Lower leg skin (tissue), 4 donors: ENCODE results near the gene GIMD1. TPM values are rescaled to one million over a fixed set of nuclear protein-coding genes. Genes with fewer than 3 reads are reported as not detected.
"Not testable (repeated sequence)": the region's sequence is repeated elsewhere in the genome, so short reads cannot be mapped to it uniquely, and the experiment has no call there.

ENCODE experiments used
- DNase-seq, 2 donors: peaks; one replicate each; pipeline ENCODE4 v3.0.0-alpha.2; 2019; ENCODE audit warnings: low spot score in 2 of 2
- H3K4me3 ChIP-seq: fragments of 200-600 bp; sonication (generic); 2 replicates; pipeline ENCODE4 v1.5.1; 2017; ENCODE audit warnings: mild to moderate bottlenecking, low read depth; ENCODE audit not compliant: poor library complexity, severe bottlenecking
- POLR2A ChIP-seq, 2 donors: fragments of 450-650 bp; IDR thresholded peaks; one replicate each; pipeline ENCODE4 v1.6.1; 2016 to 2017; ENCODE audit warnings: antibody characterized with exemption in 2 of 2, mild to moderate bottlenecking in 1 of 2, moderate library complexity in 1 of 2
- WGBS, 2 donors: methylation state at CpG; one replicate each; pipeline ENCODE4 v1.1.5; 2018; 5-methylcytosine and 5-hydroxymethylcytosine counted together
- intact Hi-C: fragments of 100-400 bp; cut with DNase I; formaldehyde crosslinking; loops from one replicate; pipeline ENCODE4 v1.15.0; 2023; ENCODE audit warnings: low total_unique reads
- total RNA-seq, 4 donors: library from RNA; depleted of rRNA; stranded (reverse); fragments of >200 nt; gene quantifications; one replicate each; pipeline ENCODE4 v1.1.0, GENCODE V29; 2016
- TF ChIP-seq, protein P1 (sequence below), 3 donors: fragments of 450-650 bp; IDR thresholded peaks; one replicate each; pipeline ENCODE4 v1.5.1; 2016; ENCODE audit warnings: antibody characterized with exemption in 3 of 3, mild to moderate bottlenecking in 3 of 3, moderate library complexity in 2 of 3

GIMD1 gene
- total RNA-seq = not detected

DNA sequence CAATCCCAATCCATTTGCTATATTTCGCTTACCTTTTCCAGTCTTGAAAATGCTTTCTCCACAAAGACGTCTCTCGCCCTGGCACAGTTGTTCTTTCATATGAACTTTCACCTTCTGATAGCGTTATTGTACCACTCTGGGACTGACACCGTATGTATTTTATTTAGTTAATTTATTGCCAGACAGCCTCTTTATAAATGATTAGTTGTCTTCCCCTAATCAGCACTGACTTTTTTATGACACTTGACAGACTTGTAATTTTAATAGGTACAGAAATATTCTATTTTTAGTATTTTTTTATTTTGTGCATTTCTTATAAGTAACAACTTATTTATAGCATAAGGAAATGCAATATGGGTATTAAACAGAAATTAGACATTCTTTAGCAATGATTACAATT lies at the start of gene GIMD1:
Gene GIMD1, minus strand, starts transcription at position 101 of the 400 bp plus-strand sequence. CDS start 1,343 bp downstream, outside the sequence.
- WGBS, 2 donors = 86 to 88% methylated on average over 5 of the region's 5 CpGs
- no peak for DNase-seq
- no peak within 1 kb of the TSS for H3K4me3 ChIP-seq
- intact Hi-C loops = no loop called here
- TF ChIP-seq POLR2A (IDR thresholded peaks at IDR 0.05) = no peak
- TF ChIP-seq, protein P1, sequence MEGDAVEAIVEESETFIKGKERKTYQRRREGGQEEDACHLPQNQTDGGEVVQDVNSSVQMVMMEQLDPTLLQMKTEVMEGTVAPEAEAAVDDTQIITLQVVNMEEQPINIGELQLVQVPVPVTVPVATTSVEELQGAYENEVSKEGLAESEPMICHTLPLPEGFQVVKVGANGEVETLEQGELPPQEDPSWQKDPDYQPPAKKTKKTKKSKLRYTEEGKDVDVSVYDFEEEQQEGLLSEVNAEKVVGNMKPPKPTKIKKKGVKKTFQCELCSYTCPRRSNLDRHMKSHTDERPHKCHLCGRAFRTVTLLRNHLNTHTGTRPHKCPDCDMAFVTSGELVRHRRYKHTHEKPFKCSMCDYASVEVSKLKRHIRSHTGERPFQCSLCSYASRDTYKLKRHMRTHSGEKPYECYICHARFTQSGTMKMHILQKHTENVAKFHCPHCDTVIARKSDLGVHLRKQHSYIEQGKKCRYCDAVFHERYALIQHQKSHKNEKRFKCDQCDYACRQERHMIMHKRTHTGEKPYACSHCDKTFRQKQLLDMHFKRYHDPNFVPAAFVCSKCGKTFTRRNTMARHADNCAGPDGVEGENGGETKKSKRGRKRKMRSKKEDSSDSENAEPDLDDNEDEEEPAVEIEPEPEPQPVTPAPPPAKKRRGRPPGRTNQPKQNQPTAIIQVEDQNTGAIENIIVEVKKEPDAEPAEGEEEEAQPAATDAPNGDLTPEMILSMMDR (IDR thresholded peaks at IDR 0.05) = no peak

DNA sequence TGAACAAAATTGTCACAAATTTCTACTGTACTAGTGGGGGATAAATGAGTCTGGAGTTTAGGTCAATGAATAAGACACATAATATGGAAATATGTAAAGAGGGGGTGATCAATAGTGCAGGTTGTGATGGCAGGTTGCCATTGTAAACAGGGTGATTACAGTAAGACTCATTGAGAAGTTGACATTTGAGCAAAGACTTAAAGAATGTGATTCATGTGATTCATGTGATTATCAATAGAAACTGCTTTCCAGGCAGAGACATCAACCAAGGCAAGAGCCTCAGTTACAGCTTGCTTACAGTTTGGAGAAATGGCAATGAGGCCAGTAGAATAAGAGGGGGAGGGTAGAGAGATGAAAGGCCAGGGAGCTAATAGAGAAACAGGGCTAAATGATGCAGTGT lies 45.8 kb upstream of the GIMD1 start:
- intact Hi-C loops = no loop called here
- DNase-seq = no peak
- TF ChIP-seq, protein P1 (IDR thresholded peaks at IDR 0.05) = no peak
- no peak for TF ChIP-seq POLR2A (IDR thresholded peaks at IDR 0.05)
- no peak overlapping the region for H3K4me3 ChIP-seq

DNA sequence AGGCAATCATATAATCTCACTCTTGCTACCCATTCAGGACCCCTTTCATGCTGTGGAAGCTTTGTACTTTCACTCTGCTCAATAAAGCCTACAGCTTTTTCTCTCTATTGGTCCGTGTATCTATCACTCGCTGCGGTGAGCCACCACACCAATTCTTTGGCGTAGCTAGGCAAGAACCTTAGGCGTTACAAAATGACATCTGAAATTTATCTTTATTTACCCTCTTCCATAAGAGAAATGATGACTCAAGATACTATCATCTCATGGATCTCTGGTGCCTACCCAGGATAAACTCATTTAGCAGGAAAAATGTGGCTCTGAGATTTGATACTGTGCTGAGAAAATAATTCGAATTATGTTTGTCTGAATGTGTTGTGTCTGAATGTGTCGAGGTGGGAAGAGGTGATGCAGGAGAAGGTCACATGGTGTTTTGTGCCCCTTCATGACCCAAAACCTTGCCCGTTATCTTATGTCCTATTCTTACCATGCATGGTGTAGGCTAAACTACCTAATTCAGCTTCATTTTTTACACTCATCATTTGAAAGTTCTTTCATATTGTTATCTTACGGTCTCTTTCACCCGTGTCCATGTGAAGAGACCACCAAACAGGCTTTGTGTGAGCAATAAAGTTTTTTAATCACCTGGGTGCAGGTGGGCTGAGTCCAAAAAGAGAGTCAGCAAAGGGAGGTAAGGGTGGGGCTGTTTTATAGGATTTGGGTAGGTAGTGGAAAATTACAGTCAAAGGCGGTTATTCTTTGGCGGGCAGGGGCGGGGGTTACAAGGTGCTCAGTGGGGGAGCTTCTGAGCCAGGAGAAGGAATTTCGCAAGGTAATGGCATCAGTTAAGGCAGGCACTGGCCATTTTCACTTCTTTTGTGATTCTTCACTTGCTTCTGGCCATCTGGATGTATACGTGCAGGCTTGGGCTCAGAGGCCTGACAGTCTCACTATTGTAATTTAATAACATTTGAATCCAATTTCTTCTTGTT lies 41.6 kb upstream of the GIMD1 start:
- TF ChIP-seq POLR2A (IDR thresholded peaks at IDR 0.05) = no peak
- TF ChIP-seq, protein P1 (IDR thresholded peaks at IDR 0.05) = no peak
- no peak overlapping the region for H3K4me3 ChIP-seq
- intact Hi-C loops = no loop called here
- WGBS, 2 donors = 89% methylated on average over 15 of the region's 15 CpGs
- no peak for DNase-seq

DNA sequence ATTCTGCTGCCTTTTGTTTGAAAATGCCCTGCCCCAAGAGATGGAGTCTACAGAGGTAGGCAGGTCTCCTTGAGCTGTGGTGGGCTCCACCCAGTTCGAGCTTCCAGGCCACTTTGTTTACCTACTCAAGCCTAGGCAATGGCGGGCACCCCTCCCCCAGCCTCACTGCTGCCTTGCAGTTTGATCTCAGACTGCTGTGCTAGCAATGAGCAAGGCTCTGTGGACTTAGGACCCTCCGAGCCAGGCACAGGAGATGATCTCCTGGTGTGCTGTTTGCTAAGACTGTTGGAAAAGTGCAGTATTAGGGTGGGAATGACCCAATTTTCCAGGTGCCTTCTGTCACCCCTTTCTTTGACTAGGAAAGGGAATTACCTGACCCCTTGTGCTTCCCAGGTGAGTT lies 39.4 kb upstream of the GIMD1 start:
- H3K4me3 ChIP-seq, DNase-seq, intact Hi-C loops: not testable (repeated sequence)
- WGBS, 2 donors = 74 to 87% methylated on average over 3 of the region's 3 CpGs

DNA sequence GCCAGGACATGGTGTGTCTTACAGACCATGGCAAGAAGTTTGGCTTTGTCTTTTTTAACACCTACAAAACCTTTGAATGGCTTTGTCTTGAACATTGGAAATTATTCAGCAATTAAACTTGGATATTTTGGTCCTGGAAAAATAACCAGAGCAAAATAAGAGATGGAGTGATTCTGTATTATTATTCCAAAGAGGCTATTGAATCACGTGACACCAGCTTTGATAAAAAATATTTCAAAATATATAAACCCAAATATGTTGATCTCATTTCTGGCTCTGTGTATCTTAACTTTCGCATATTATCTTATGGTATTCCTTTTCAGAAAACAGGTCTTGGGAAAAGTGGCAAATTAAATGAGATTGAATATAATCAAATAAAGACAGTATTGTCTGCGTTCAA lies 32.6 kb upstream of the GIMD1 start:
- WGBS, 2 donors = 89 to 92% methylated on average over 3 of the region's 3 CpGs
- no peak for DNase-seq
- H3K4me3 ChIP-seq = no peak overlapping the region
- TF ChIP-seq, protein P1 (IDR thresholded peaks at IDR 0.05) = no peak
- TF ChIP-seq POLR2A (IDR thresholded peaks at IDR 0.05) = no peak
- intact Hi-C loops = no loop called here

DNA sequence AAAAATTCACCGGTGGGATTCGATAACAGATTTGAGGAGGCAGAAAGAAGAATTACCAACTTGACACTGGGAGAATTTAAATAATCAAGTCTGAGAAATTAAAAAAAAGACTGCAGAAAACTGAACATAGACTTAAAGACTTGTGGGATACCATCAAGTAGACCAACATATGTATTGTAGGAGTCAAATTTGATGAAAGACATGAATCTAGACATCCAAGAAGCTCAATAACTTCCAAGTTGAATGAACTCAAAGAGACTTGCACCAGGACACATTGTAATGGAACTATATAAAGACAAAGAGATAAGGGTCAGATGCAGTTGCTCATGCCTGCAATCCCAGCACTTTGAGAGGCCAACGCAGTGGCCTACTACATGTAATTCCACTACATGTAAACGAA lies 30.3 kb upstream of the GIMD1 start:
- intact Hi-C loops, H3K4me3 ChIP-seq, DNase-seq: not testable (repeated sequence)
- 80 to 87% methylated on average over 4 of the region's 4 CpGs for WGBS, 2 donors

DNA sequence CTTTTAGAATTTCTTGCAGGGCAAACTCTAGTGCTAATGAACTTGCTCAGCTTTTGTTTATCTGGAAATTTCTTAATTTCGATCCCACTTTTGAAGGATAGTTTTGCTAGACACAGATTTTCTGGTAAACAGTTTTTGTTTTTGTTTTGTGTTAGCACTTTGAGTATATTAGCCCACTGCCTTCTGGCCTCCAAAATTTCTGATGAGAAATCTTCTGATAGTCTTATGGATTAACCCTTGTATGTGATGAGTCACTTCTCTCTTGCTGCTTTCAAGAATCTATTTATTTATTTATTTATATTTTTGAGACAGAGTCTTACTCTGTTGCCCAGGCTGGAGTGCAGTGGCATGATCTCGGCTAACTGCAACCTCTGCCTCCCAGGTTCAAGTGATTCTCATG lies 27.0 kb upstream of the GIMD1 start:
- no peak for TF ChIP-seq POLR2A (IDR thresholded peaks at IDR 0.05)
- TF ChIP-seq, protein P1 (IDR thresholded peaks at IDR 0.05) = no peak
- WGBS, 2 donors = 86 to 93% methylated on average over 2 of the region's 2 CpGs
- no peak for DNase-seq
- intact Hi-C loops = no loop called here
- H3K4me3 ChIP-seq = no peak overlapping the region
